ENCODE results near the gene FBXO9.

The FBXO9 gene

GRCh38 chr6:53095270-53095669, 30.1 kb downstream of the FBXO9 start:
- DNase-seq (ENCODE audit: low read depth), result no peak

GRCh38 chr6:53095716-53096115, 30.5 kb downstream of the FBXO9 start:
- DNase-seq (ENCODE audit: low read depth), result peak; percentile 55

- DNase-seq (ENCODE audit: low read depth), result no peak
Observed at GRCh38 chr6:53100561-53100960, 35.4 kb downstream of the FBXO9 start.

- DNase-seq (ENCODE audit: low read depth), result no peak
Observed at GRCh38 chr6:53101006-53101405, 35.8 kb downstream of the FBXO9 start.

- no peak for DNase-seq (ENCODE audit: low read depth)
Observed at GRCh38 chr6:53103993-53104675, 38.9 kb downstream of the FBXO9 start.

GRCh38 chr6:53104916-53105315, 39.7 kb downstream of the FBXO9 start:
- no peak for DNase-seq (ENCODE audit: low read depth)

GRCh38 chr6:53107091-53107490, 41.9 kb downstream of the FBXO9 start:
- no peak for DNase-seq (ENCODE audit: low read depth)

GRCh38 chr6:53109612-53110011, 44.4 kb downstream of the FBXO9 start:
- DNase-seq (ENCODE audit: low read depth), result no peak

- DNase-seq (ENCODE audit: low read depth), result no peak
Observed at GRCh38 chr6:53111865-53112264, 46.7 kb downstream of the FBXO9 start.

- no peak for DNase-seq (ENCODE audit: low read depth)
Observed at GRCh38 chr6:53112404-53112803, 47.2 kb downstream of the FBXO9 start.

- DNase-seq (ENCODE audit: low read depth), result no peak
Observed at GRCh38 chr6:53112871-53113270, 47.7 kb downstream of the FBXO9 start.

GRCh38 chr6:53113742-53114141, 48.5 kb downstream of the FBXO9 start:
- DNase-seq (ENCODE audit: low read depth), result no peak

GRCh38 chr6:53115113-53115512, 49.9 kb downstream of the FBXO9 start:
- no peak for DNase-seq (ENCODE audit: low read depth)

GRCh38 chr6:53115741-53116140, 50.5 kb downstream of the FBXO9 start:
- DNase-seq (ENCODE audit: low read depth), result no peak

GRCh38 chr6:53119349-53119748, 54.1 kb downstream of the FBXO9 start:
- no peak for DNase-seq (ENCODE audit: low read depth)

- DNase-seq (ENCODE audit: low read depth), result no peak
Observed at GRCh38 chr6:53119772-53120409, 54.7 kb downstream of the FBXO9 start.

- no peak for DNase-seq (ENCODE audit: low read depth)
Observed at GRCh38 chr6:53124131-53124800, 59.1 kb downstream of the FBXO9 start.

- DNase-seq (ENCODE audit: low read depth), result no peak
Observed at GRCh38 chr6:53125276-53125675, 60.1 kb downstream of the FBXO9 start.

- DNase-seq (ENCODE audit: low read depth), result no peak
Observed at GRCh38 chr6:53128842-53129241, 63.6 kb downstream of the FBXO9 start.

GRCh38 chr6:53130569-53131290, 65.5 kb downstream of the FBXO9 start:
- DNase-seq (ENCODE audit: low read depth), result no peak

- DNase-seq (ENCODE audit: low read depth), result no peak
Observed at GRCh38 chr6:53133961-53134360, 68.8 kb downstream of the FBXO9 start.

- no peak for DNase-seq (ENCODE audit: low read depth)
Observed at GRCh38 chr6:53134601-53135235, 69.5 kb downstream of the FBXO9 start.

Measured in HS-5 (cell line).